WTC11 (cell line): ENCODE measurements around the gene FOXK1. TPM values are rescaled to one million over a fixed set of nuclear protein-coding genes. Genes with fewer than 3 reads are reported as not detected.

Experiments used
- ATAC-seq: fragments of 200-7000 bp; cut with Tn5 transposase; 2 replicates; pipeline ENCODE4 v1.10.0; 2021; ENCODE audit warnings: mild to moderate bottlenecking, moderate library complexity
- CTCF ChIA-PET: fragments of 300-600 bp; sonication (Branson Sonifier 250); formaldehyde crosslinking; loops from one replicate; lab custom pipeline; 2021; ENCODE audit warnings: antibody characterized with exemption; lab: Charles Lee
- POLR2A ChIA-PET: fragments of 350-600 bp; sonication (Branson Sonifier 250); formaldehyde crosslinking; loops from one replicate; lab custom pipeline; 2021; ENCODE audit warnings: antibody characterized with exemption; lab: Charles Lee
- DNase-seq: peaks from one replicate; pipeline ENCODE4 v3.0.0; 2021; ENCODE audit warnings: low spot score
- H3K27ac Mint-ChIP-seq: 2 replicates; pipeline ENCODE4 v1.8.0; 2021; ENCODE audit warnings: mixed read lengths
- H3K27me3 Mint-ChIP-seq: 2 replicates; pipeline ENCODE4 v1.8.0; 2021; ENCODE audit warnings: low read depth, mild to moderate bottlenecking, moderate library complexity, mixed read lengths
- H3K36me3 Mint-ChIP-seq: 2 replicates; pipeline ENCODE4 v1.8.0; 2021; ENCODE audit warnings: mixed read lengths
- H3K4me1 Mint-ChIP-seq: 2 replicates; pipeline ENCODE4 v1.8.0; 2022; ENCODE audit warnings: mixed read lengths
- H3K4me3 Mint-ChIP-seq: 2 replicates; pipeline ENCODE4 v1.8.0; 2021; ENCODE audit warnings: mild to moderate bottlenecking, moderate library complexity, mixed read lengths
- H3K9me3 Mint-ChIP-seq: 2 replicates; pipeline ENCODE4 v1.8.0; 2021; ENCODE audit warnings: mixed read lengths
- CREB1 ChIP-seq: sonication (generic); formaldehyde crosslinking; IDR thresholded peaks from 2 replicates; pipeline ENCODE4 v1.8.0; 2023; ENCODE audit warnings: mild to moderate bottlenecking, missing genetic modification reagents
- GABPB1 ChIP-seq: sonication (generic); formaldehyde crosslinking; IDR thresholded peaks from 2 replicates; pipeline ENCODE4 v1.8.1; 2023; ENCODE audit warnings: mild to moderate bottlenecking, missing genetic modification reagents
- GRHL2 ChIP-seq: fragments of 250-450 bp; sonication (Bioruptor Pico); IDR thresholded peaks from 2 replicates; pipeline ENCODE4 v1.8.0; 2022; ENCODE audit warnings: mild to moderate bottlenecking, moderate library complexity; ENCODE audit not compliant: insufficient replicate concordance, severe bottlenecking
- GTF2I ChIP-seq: fragments of 250-450 bp; sonication (Bioruptor Pico); conservative IDR thresholded peaks from 2 replicates; pipeline ENCODE4 v1.4.0; 2021; ENCODE audit warnings: mild to moderate bottlenecking
- MYBL2 ChIP-seq: sonication (generic); formaldehyde crosslinking; IDR thresholded peaks from 2 replicates; pipeline ENCODE4 v1.8.1; 2023; ENCODE audit warnings: mild to moderate bottlenecking, moderate library complexity, missing genetic modification reagents
- NFATC4 ChIP-seq: fragments of 250-450 bp; sonication (Bioruptor Pico); IDR thresholded peaks from 2 replicates; pipeline ENCODE4 v1.9.0; 2021; ENCODE audit warnings: mild to moderate bottlenecking
- NFYB ChIP-seq: sonication (generic); formaldehyde crosslinking; conservative IDR thresholded peaks from 2 replicates; pipeline ENCODE4 v1.8.0; 2022; ENCODE audit warnings: low read depth, missing genetic modification reagents
- NR2C2 ChIP-seq: sonication (generic); formaldehyde crosslinking; IDR thresholded peaks from 2 replicates; pipeline ENCODE4 v1.8.0; 2022; ENCODE audit warnings: mild to moderate bottlenecking, missing genetic modification reagents
- RELA ChIP-seq: sonication (generic); formaldehyde crosslinking; IDR thresholded peaks from 2 replicates; pipeline ENCODE4 v1.8.1; 2022; ENCODE audit warnings: missing genetic modification reagents, mild to moderate bottlenecking, borderline replicate concordance
- RORB ChIP-seq: fragments of 250-450 bp; sonication (Bioruptor Pico); IDR thresholded peaks from 2 replicates; pipeline ENCODE4 v1.9.0; 2021; ENCODE audit warnings: mild to moderate bottlenecking
- SMAD3 ChIP-seq: sonication (generic); formaldehyde crosslinking; IDR thresholded peaks from 2 replicates; pipeline ENCODE4 v1.8.0; 2022; ENCODE audit warnings: missing genetic modification reagents, mild to moderate bottlenecking, borderline replicate concordance
- TP53 ChIP-seq: sonication (generic); formaldehyde crosslinking; IDR thresholded peaks from 2 replicates; pipeline ENCODE4 v1.8.1; 2023; ENCODE audit warnings: mild to moderate bottlenecking, missing genetic modification reagents
- ZNF138 ChIP-seq: sonication (generic); formaldehyde crosslinking; conservative IDR thresholded peaks from 2 replicates; pipeline ENCODE4 v1.8.1; 2022; ENCODE audit warnings: mild to moderate bottlenecking, moderate library complexity, missing genetic modification reagents
- ZNF263 ChIP-seq: sonication (generic); formaldehyde crosslinking; IDR thresholded peaks from 2 replicates; pipeline ENCODE4 v1.8.1; 2022; ENCODE audit warnings: low read depth, mild to moderate bottlenecking, moderate library complexity, missing genetic modification reagents
- ZNF396 ChIP-seq: fragments of 250-450 bp; sonication (Bioruptor Pico); IDR thresholded peaks from 2 replicates; pipeline ENCODE4 v1.8.0; 2021; ENCODE audit warnings: mild to moderate bottlenecking, moderate library complexity, borderline replicate concordance
- ZNF423 ChIP-seq: fragments of 250-450 bp; sonication (Bioruptor Pico); IDR thresholded peaks from 2 replicates; pipeline ENCODE4 v2.1.2; 2022; ENCODE audit warnings: mild to moderate bottlenecking, moderate library complexity
- total RNA-seq: library from RNA; stranded (reverse); gene quantifications from 3 replicates; pipeline ENCODE4 v1.2.3, GENCODE V29; 2021
- TF ChIP-seq, protein P1 (sequence below): fragments of 250-450 bp; sonication (Bioruptor Pico); IDR thresholded peaks from 2 replicates; pipeline ENCODE4 v1.9.0; 2021; ENCODE audit warnings: mild to moderate bottlenecking
- TF ChIP-seq, protein P2 (sequence below): sonication (generic); formaldehyde crosslinking; IDR thresholded peaks from 2 replicates; pipeline ENCODE4 v1.8.1; 2022; ENCODE audit warnings: low read depth, mild to moderate bottlenecking, moderate library complexity, missing genetic modification reagents, borderline replicate concordance
- TF ChIP-seq, protein P3 (sequence below): sonication (generic); formaldehyde crosslinking; IDR thresholded peaks from 2 replicates; pipeline ENCODE4 v1.8.1; 2023; ENCODE audit warnings: mild to moderate bottlenecking, missing genetic modification reagents
- TF ChIP-seq, protein P4 (sequence below): sonication (generic); formaldehyde crosslinking; IDR thresholded peaks from 2 replicates; pipeline ENCODE4 v1.8.1; 2022; ENCODE audit warnings: mild to moderate bottlenecking, missing genetic modification reagents, moderate library complexity, borderline replicate concordance
- TF ChIP-seq, protein P5 (sequence below): fragments of 250-450 bp; sonication (Bioruptor Pico); IDR thresholded peaks from 2 replicates; pipeline ENCODE4 v1.8.0; 2021; ENCODE audit warnings: mild to moderate bottlenecking
- TF ChIP-seq, protein P6 (sequence below): fragments of 250-450 bp; sonication (Bioruptor Pico); IDR thresholded peaks from 2 replicates; pipeline ENCODE4 v1.9.0; 2021; ENCODE audit warnings: moderate library complexity, mild to moderate bottlenecking, inconsistent platforms, borderline replicate concordance
- TF ChIP-seq, protein P7 (sequence below): sonication (generic); formaldehyde crosslinking; conservative IDR thresholded peaks from 2 replicates; pipeline ENCODE4 v1.8.1; 2022; ENCODE audit warnings: mild to moderate bottlenecking, missing genetic modification reagents
- TF ChIP-seq, protein P8 (sequence below): fragments of 200-600 bp; IDR thresholded peaks from 2 replicates; pipeline ENCODE4 v1.8.0; 2022; ENCODE audit warnings: antibody characterized with exemption
- TF ChIP-seq, protein P9 (sequence below): sonication (generic); formaldehyde crosslinking; IDR thresholded peaks from 2 replicates; pipeline ENCODE4 v1.8.1; 2023; ENCODE audit warnings: mild to moderate bottlenecking, missing genetic modification reagents, moderate library complexity

FOXK1 gene
- total RNA-seq, 1 experiment from 2014 or later, result 21.9 TPM

DNA sequence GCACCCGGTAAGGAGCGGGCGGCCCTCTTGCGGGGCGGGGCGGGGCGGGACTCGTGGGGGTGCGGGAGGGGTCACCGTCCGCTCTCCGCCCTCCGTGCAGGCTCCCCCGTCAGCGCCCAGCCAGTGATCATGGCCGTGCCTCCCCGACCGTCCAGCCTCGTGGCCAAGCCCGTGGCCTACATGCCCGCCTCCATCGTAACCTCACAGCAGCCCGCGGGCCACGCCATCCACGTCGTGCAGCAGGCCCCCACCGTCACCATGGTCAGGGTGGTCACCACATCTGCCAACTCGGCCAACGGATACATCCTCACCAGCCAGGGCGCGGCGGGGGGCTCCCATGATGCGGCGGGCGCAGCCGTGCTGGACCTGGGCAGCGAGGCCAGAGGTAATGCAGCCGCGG is 77.1 kb downstream of the FOXK1 start:
- ATAC-seq (no peak), DNase-seq (no peak)
- POLR2A ChIA-PET, result no interaction called here
- no peak overlapping the region for H3K27ac Mint-ChIP-seq
- CTCF ChIA-PET, result no interaction called here
- no peak overlapping the region for H3K4me3 Mint-ChIP-seq
- TF ChIP-seq ZNF396 (CRISPR knock-in tag) (no peak), SMAD3 (no peak), MYBL2 (CRISPR knock-in tag) (no peak), RORB (no peak), GTF2I (CRISPR knock-in tag) (no peak), NFATC4 (CRISPR knock-in tag) (no peak), GABPB1 (CRISPR knock-in tag) (no peak), CREB1 (CRISPR knock-in tag) (no peak), ZNF263 (CRISPR knock-in tag) (no peak), ZNF138 (no peak)
- TF ChIP-seq, protein P1, sequence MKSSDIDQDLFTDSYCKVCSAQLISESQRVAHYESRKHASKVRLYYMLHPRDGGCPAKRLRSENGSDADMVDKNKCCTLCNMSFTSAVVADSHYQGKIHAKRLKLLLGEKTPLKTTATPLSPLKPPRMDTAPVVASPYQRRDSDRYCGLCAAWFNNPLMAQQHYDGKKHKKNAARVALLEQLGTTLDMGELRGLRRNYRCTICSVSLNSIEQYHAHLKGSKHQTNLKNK (CRISPR knock-in tag), result no peak
- TF ChIP-seq, protein P2, sequence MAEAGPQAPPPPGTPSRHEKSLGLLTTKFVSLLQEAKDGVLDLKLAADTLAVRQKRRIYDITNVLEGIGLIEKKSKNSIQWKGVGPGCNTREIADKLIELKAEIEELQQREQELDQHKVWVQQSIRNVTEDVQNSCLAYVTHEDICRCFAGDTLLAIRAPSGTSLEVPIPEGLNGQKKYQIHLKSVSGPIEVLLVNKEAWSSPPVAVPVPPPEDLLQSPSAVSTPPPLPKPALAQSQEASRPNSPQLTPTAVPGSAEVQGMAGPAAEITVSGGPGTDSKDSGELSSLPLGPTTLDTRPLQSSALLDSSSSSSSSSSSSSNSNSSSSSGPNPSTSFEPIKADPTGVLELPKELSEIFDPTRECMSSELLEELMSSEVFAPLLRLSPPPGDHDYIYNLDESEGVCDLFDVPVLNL (CRISPR knock-in tag), result no peak
- TF ChIP-seq, protein P3, sequence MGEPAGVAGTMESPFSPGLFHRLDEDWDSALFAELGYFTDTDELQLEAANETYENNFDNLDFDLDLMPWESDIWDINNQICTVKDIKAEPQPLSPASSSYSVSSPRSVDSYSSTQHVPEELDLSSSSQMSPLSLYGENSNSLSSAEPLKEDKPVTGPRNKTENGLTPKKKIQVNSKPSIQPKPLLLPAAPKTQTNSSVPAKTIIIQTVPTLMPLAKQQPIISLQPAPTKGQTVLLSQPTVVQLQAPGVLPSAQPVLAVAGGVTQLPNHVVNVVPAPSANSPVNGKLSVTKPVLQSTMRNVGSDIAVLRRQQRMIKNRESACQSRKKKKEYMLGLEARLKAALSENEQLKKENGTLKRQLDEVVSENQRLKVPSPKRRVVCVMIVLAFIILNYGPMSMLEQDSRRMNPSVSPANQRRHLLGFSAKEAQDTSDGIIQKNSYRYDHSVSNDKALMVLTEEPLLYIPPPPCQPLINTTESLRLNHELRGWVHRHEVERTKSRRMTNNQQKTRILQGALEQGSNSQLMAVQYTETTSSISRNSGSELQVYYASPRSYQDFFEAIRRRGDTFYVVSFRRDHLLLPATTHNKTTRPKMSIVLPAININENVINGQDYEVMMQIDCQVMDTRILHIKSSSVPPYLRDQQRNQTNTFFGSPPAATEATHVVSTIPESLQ, result no peak
- TF ChIP-seq, protein P4, sequence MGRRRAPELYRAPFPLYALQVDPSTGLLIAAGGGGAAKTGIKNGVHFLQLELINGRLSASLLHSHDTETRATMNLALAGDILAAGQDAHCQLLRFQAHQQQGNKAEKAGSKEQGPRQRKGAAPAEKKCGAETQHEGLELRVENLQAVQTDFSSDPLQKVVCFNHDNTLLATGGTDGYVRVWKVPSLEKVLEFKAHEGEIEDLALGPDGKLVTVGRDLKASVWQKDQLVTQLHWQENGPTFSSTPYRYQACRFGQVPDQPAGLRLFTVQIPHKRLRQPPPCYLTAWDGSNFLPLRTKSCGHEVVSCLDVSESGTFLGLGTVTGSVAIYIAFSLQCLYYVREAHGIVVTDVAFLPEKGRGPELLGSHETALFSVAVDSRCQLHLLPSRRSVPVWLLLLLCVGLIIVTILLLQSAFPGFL (CRISPR knock-in tag), result no peak
- TF ChIP-seq, protein P5, sequence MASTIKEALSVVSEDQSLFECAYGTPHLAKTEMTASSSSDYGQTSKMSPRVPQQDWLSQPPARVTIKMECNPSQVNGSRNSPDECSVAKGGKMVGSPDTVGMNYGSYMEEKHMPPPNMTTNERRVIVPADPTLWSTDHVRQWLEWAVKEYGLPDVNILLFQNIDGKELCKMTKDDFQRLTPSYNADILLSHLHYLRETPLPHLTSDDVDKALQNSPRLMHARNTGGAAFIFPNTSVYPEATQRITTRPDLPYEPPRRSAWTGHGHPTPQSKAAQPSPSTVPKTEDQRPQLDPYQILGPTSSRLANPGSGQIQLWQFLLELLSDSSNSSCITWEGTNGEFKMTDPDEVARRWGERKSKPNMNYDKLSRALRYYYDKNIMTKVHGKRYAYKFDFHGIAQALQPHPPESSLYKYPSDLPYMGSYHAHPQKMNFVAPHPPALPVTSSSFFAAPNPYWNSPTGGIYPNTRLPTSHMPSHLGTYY, result no peak
- TF ChIP-seq, protein P6, sequence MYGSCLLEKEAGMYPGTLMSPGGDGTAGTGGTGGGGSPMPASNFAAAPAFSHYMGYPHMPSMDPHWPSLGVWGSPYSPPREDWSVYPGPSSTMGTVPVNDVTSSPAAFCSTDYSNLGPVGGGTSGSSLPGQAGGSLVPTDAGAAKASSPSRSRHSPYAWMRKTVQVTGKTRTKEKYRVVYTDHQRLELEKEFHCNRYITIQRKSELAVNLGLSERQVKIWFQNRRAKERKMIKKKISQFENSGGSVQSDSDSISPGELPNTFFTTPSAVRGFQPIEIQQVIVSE, result no peak
- TF ChIP-seq, protein P7, sequence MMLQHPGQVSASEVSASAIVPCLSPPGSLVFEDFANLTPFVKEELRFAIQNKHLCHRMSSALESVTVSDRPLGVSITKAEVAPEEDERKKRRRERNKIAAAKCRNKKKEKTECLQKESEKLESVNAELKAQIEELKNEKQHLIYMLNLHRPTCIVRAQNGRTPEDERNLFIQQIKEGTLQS (CRISPR knock-in tag), result no peak
- TF ChIP-seq, protein P8, sequence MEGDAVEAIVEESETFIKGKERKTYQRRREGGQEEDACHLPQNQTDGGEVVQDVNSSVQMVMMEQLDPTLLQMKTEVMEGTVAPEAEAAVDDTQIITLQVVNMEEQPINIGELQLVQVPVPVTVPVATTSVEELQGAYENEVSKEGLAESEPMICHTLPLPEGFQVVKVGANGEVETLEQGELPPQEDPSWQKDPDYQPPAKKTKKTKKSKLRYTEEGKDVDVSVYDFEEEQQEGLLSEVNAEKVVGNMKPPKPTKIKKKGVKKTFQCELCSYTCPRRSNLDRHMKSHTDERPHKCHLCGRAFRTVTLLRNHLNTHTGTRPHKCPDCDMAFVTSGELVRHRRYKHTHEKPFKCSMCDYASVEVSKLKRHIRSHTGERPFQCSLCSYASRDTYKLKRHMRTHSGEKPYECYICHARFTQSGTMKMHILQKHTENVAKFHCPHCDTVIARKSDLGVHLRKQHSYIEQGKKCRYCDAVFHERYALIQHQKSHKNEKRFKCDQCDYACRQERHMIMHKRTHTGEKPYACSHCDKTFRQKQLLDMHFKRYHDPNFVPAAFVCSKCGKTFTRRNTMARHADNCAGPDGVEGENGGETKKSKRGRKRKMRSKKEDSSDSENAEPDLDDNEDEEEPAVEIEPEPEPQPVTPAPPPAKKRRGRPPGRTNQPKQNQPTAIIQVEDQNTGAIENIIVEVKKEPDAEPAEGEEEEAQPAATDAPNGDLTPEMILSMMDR, result no peak
- no peaks in the 10 kb centered on the region for H3K9me3 Mint-ChIP-seq
- no peaks in the 10 kb centered on the region for H3K27me3 Mint-ChIP-seq
- no peaks in the 10 kb centered on the region for H3K4me1 Mint-ChIP-seq
- peaks cover 18% of the 10 kb centered on the region for H3K36me3 Mint-ChIP-seq

DNA sequence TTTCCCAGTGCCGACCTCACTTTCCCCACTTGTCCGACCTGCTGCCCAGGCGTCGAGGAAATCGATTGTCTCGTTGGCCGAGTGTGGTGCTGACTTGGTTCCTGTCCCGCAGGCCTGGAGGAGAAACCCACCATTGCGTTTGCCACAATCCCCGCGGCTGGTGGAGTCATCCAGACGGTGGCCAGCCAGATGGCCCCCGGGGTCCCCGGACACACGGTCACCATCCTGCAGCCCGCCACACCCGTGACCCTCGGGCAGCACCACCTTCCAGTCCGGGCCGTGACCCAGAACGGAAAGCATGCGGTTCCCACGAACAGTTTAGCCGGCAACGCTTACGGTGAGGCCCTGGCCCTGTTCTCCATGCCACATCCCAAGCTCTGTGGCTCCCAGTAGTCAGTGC is 78.9 kb downstream of the FOXK1 start:
- ChIA-PET POLR2A (no interaction called here), CTCF (no interaction called here)
- ATAC-seq, result no peak
- Mint-ChIP-seq H3K4me1 (no peaks in the 10 kb centered on the region), H3K4me3 (no peak overlapping the region), H3K27me3 (no peaks in the 10 kb centered on the region), H3K27ac (no peak overlapping the region), H3K9me3 (no peaks in the 10 kb centered on the region), H3K36me3 (peaks cover 12% of the 10 kb centered on the region)
- DNase-seq, result no peak
- TF ChIP-seq RELA, result no peak
- TF ChIP-seq, protein P1 (CRISPR knock-in tag), result no peak
- no peak for TF ChIP-seq NR2C2 (CRISPR knock-in tag)
- TF ChIP-seq GRHL2 (CRISPR knock-in tag), result no peak
- TF ChIP-seq, protein P9, sequence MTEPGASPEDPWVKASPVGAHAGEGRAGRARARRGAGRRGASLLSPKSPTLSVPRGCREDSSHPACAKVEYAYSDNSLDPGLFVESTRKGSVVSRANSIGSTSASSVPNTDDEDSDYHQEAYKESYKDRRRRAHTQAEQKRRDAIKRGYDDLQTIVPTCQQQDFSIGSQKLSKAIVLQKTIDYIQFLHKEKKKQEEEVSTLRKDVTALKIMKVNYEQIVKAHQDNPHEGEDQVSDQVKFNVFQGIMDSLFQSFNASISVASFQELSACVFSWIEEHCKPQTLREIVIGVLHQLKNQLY (CRISPR knock-in tag), result no peak
- no peak for TF ChIP-seq TP53 (CRISPR knock-in tag)
- TF ChIP-seq ZNF423, result no peak
- no peak for TF ChIP-seq NFYB (CRISPR knock-in tag)
- TF ChIP-seq ZNF138, result no peak
